ENCODE measurements around the gene SMG9. TPM values are rescaled to one million over a fixed set of nuclear protein-coding genes. Genes with fewer than 3 reads are reported as not detected.
"Not testable (repeated sequence)": the region's sequence is repeated elsewhere in the genome, so short reads cannot be mapped to it uniquely, and the experiment has no call there.

Gene SMG9
- total and polyA plus RNA-seq, 5 donors, result 11.7 to 21.0 (median 15.3) TPM

- H3K9me3 ChIP-seq (ENCODE audit: control insufficient read depth, low read length), result peaks cover 8% of the 10 kb centered on the region
Measured at GRCh38 chr19:43690890-43691289, 63.9 kb downstream of the SMG9 start.

GRCh38 chr19:43690444-43690843 is 64.3 kb downstream of the SMG9 start:
- intact Hi-C loops (cut with DNase I), result no loop called here

More at GRCh38 chr19:43690890-43691289, 63.9 kb downstream of the SMG9 start:
- Histone ChIP-seq H3K4me1 (ENCODE audit: control insufficient read depth, insufficient read depth, low read length) (no peaks in the 10 kb centered on the region), H3K27ac (ENCODE audit: low read length) (no peak overlapping the region), H3K27me3 (ENCODE audit: control insufficient read depth, insufficient read depth) (no peaks in the 10 kb centered on the region), H3K4me3 (ENCODE audit: low read length) (no peak overlapping the region)
- intact Hi-C loops (cut with DNase I), result no loop called here
- ATAC-seq (no peak), DNase-seq (no peak)
- WGBS, result 90% methylated on average over 3 of the region's 3 CpGs

GRCh38 chr19:43688059-43688701 is 66.6 kb downstream of the SMG9 start:
- no peak for ATAC-seq
- Histone ChIP-seq H3K27me3 (ENCODE audit: control insufficient read depth, insufficient read depth) (no peaks in the 10 kb centered on the region), H3K9me3 (ENCODE audit: control insufficient read depth, low read length) (peaks cover 8% of the 10 kb centered on the region), H3K4me1 (ENCODE audit: control insufficient read depth, insufficient read depth, low read length) (no peaks in the 10 kb centered on the region), H3K4me3 (ENCODE audit: low read length) (no peak overlapping the region), H3K27ac (ENCODE audit: low read length) (no peak overlapping the region)
- 81% methylated on average over 10 of the region's 10 CpGs for WGBS
- intact Hi-C loops (cut with DNase I), result no loop called here
- DNase-seq, result no peak

More at GRCh38 chr19:43690444-43690843, 64.3 kb downstream of the SMG9 start:
- peaks cover 8% of the 10 kb centered on the region for H3K9me3 ChIP-seq (ENCODE audit: control insufficient read depth, low read length)
- H3K4me3 ChIP-seq (ENCODE audit: low read length), result no peak overlapping the region
- no peak for ATAC-seq
- H3K27me3 ChIP-seq (ENCODE audit: control insufficient read depth, insufficient read depth), result no peaks in the 10 kb centered on the region
- H3K4me1 ChIP-seq (ENCODE audit: control insufficient read depth, insufficient read depth, low read length), result no peaks in the 10 kb centered on the region
- 69% methylated on average over 3 of the region's 3 CpGs for WGBS
- no peak overlapping the region for H3K27ac ChIP-seq (ENCODE audit: low read length)
- DNase-seq, result no peak

GRCh38 chr19:43687660-43687997 is 67.1 kb downstream of the SMG9 start:
- Histone ChIP-seq H3K4me1 (ENCODE audit: control insufficient read depth, insufficient read depth, low read length) (no peaks in the 10 kb centered on the region), H3K9me3 (ENCODE audit: control insufficient read depth, low read length) (peaks cover 8% of the 10 kb centered on the region), H3K4me3 (ENCODE audit: low read length) (no peak overlapping the region), H3K27me3 (ENCODE audit: control insufficient read depth, insufficient read depth) (no peaks in the 10 kb centered on the region), H3K27ac (ENCODE audit: low read length) (no peak overlapping the region)
- ATAC-seq (no peak), DNase-seq (no peak)
- intact Hi-C loops (cut with DNase I), result no loop called here
- 62% methylated on average over 1 of the region's 1 CpG for WGBS

GRCh38 chr19:43684326-43684725 is 70.4 kb downstream of the SMG9 start:
- ATAC-seq, result no peak
- 89% methylated on average over 1 of the region's 1 CpG for WGBS
- no peak overlapping the region for H3K27ac ChIP-seq (ENCODE audit: low read length)

GRCh38 chr19:43683905-43684304 is 70.9 kb downstream of the SMG9 start:
- no peak for DNase-seq
- Histone ChIP-seq H3K27me3 (ENCODE audit: control insufficient read depth, insufficient read depth) (no peaks in the 10 kb centered on the region), H3K9me3 (ENCODE audit: control insufficient read depth, low read length) (no peaks in the 10 kb centered on the region), H3K27ac (ENCODE audit: low read length) (no peak overlapping the region), H3K4me1 (ENCODE audit: control insufficient read depth, insufficient read depth, low read length) (no peaks in the 10 kb centered on the region), H3K4me3 (ENCODE audit: low read length) (no peak overlapping the region)
- intact Hi-C loops (cut with DNase I), result no loop called here
- 61% methylated on average over 2 of the region's 2 CpGs for WGBS
- no peak for ATAC-seq

More at GRCh38 chr19:43684326-43684725, 70.4 kb downstream of the SMG9 start:
- H3K4me1 ChIP-seq (ENCODE audit: control insufficient read depth, insufficient read depth, low read length), result no peaks in the 10 kb centered on the region
- no peak for DNase-seq
- intact Hi-C loops (cut with DNase I), result no loop called here
- no peak overlapping the region for H3K4me3 ChIP-seq (ENCODE audit: low read length)
- H3K27me3 ChIP-seq (ENCODE audit: control insufficient read depth, insufficient read depth), result no peaks in the 10 kb centered on the region
- H3K9me3 ChIP-seq (ENCODE audit: control insufficient read depth, low read length), result no peaks in the 10 kb centered on the region

GRCh38 chr19:43682824-43683661 is 71.7 kb downstream of the SMG9 start:
- Histone ChIP-seq H3K27me3 (ENCODE audit: control insufficient read depth, insufficient read depth) (no peaks in the 10 kb centered on the region), H3K4me3 (ENCODE audit: low read length) (no peak overlapping the region), H3K27ac (ENCODE audit: low read length) (no peak overlapping the region), H3K9me3 (ENCODE audit: control insufficient read depth, low read length) (no peaks in the 10 kb centered on the region), H3K4me1 (ENCODE audit: control insufficient read depth, insufficient read depth, low read length) (no peaks in the 10 kb centered on the region)
- DNase-seq (no peak), ATAC-seq (no peak)
- intact Hi-C loops (cut with DNase I), result no loop called here
- 53% methylated on average over 11 of the region's 11 CpGs for WGBS

- H3K4me3 ChIP-seq (ENCODE audit: low read length); H3K27me3 ChIP-seq (ENCODE audit: control insufficient read depth, insufficient read depth); ATAC-seq; H3K9me3 ChIP-seq (ENCODE audit: control insufficient read depth, low read length); H3K4me1 ChIP-seq (ENCODE audit: control insufficient read depth, insufficient read depth, low read length); H3K27ac ChIP-seq (ENCODE audit: low read length); DNase-seq; intact Hi-C loops (cut with DNase I): not testable (repeated sequence)
- 90% methylated on average over 5 of the region's 5 CpGs for WGBS
Measured at GRCh38 chr19:43682269-43682668, 72.5 kb downstream of the SMG9 start.

GRCh38 chr19:43681821-43682220 is 72.9 kb downstream of the SMG9 start:
- Histone ChIP-seq H3K27me3 (ENCODE audit: control insufficient read depth, insufficient read depth) (no peaks in the 10 kb centered on the region), H3K9me3 (ENCODE audit: control insufficient read depth, low read length) (no peaks in the 10 kb centered on the region), H3K27ac (ENCODE audit: low read length) (no peak overlapping the region), H3K4me3 (ENCODE audit: low read length) (no peak overlapping the region), H3K4me1 (ENCODE audit: control insufficient read depth, insufficient read depth, low read length) (no peaks in the 10 kb centered on the region)
- WGBS, result 76% methylated on average over 5 of the region's 5 CpGs
- ATAC-seq (no peak), DNase-seq (no peak)
- intact Hi-C loops (cut with DNase I), result no loop called here

- no peaks in the 10 kb centered on the region for H3K27me3 ChIP-seq (ENCODE audit: control insufficient read depth, insufficient read depth)
- DNase-seq (no peak), ATAC-seq (no peak)
- H3K9me3 ChIP-seq (ENCODE audit: control insufficient read depth, low read length), result no peaks in the 10 kb centered on the region
- WGBS, result 91% methylated on average over 11 of the region's 11 CpGs
- H3K4me1 ChIP-seq (ENCODE audit: control insufficient read depth, insufficient read depth, low read length), result no peaks in the 10 kb centered on the region
- no peak overlapping the region for H3K4me3 ChIP-seq (ENCODE audit: low read length)
- intact Hi-C loops (cut with DNase I), result no loop called here
- no peak overlapping the region for H3K27ac ChIP-seq (ENCODE audit: low read length)
Measured at GRCh38 chr19:43678512-43679261, 76.1 kb downstream of the SMG9 start.
